Activated CD8-positive, alpha-beta memory T cell treated with anti-CD3 and anti-CD28 coated beads, Interleukin-2, amount 10 ng/mL, durations not matched to agents 7 days and 5 days (primary cell): ENCODE measurements around the gene UBFD1. TPM values are rescaled to one million over a fixed set of nuclear protein-coding genes. Genes with fewer than 3 reads are reported as not detected.
A peak's percentile ranks its signal among the peaks of the same experiment; 100 is the strongest.
"Not testable (repeated sequence)": the region's sequence is repeated elsewhere in the genome, so short reads cannot be mapped to it uniquely, and the experiment has no call there.

Experiments
- ATAC-seq: fragments of 150-1000 bp; cut with Tn5 transposase; one replicate; pipeline ENCODE4 v1.10.0; 2021; ENCODE audit warnings: moderate library complexity
- CTCF ChIA-PET: fragments of 350-600 bp; sonication (Branson Sonifier 250); formaldehyde crosslinking; loops from one replicate; lab custom pipeline; 2021; ENCODE audit warnings: antibody characterized with exemption; lab: Charles Lee
- DNase-seq: peaks from one replicate; pipeline ENCODE4 v3.0.0-alpha.2; 2020
- H3K27ac Mint-ChIP-seq: one replicate; pipeline ENCODE4 v1.8.0; 2021; ENCODE audit warnings: mild to moderate bottlenecking, mixed read lengths
- H3K27me3 Mint-ChIP-seq: one replicate; pipeline ENCODE4 v1.8.0; 2021; ENCODE audit warnings: mixed read lengths
- H3K36me3 Mint-ChIP-seq: one replicate; pipeline ENCODE4 v1.8.0; 2021; ENCODE audit warnings: mild to moderate bottlenecking, mixed read lengths
- H3K4me1 Mint-ChIP-seq: one replicate; pipeline ENCODE4 v1.8.0; 2021; ENCODE audit warnings: mixed read lengths
- H3K4me3 Mint-ChIP-seq: one replicate; pipeline ENCODE4 v1.8.0; 2021; ENCODE audit warnings: mild to moderate bottlenecking, moderate library complexity, mixed read lengths
- H3K9me3 Mint-ChIP-seq: one replicate; pipeline ENCODE4 v1.8.0; 2022; ENCODE audit warnings: low read depth, mixed read lengths
- total RNA-seq, 2 experiments: library from RNA; stranded (reverse); gene quantifications; one replicate each; pipeline ENCODE4 v1.2.3, GENCODE V29; 2021

UBFD1 gene
- total RNA-seq, 2 experiments from 2014 or later: 46.1 to 64.7 TPM

DNA sequence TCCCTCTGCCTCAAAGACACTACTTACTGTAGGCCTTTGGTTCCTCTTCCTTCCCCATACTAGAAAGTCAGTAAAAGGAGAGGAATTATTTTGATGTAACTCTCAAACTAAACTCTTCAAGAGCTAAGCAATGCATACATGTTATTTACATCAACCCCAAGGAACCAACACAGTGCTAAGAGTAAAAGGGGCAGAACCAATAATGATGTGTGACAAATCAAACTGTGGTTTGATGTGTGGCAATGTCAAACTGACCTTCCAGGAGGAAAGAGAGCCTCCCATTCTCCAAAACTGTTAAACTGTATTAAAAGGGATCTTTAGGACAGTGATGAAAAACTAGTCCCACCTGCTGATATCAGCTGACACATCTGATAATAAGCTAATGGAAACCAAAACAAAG is 22.9 kb downstream of the UBFD1 start:
- Mint-ChIP-seq H3K9me3 (no peaks in the 10 kb centered on the region), H3K27me3 (no peaks in the 10 kb centered on the region), H3K4me3 (no peak overlapping the region), H3K27ac (no peak overlapping the region), H3K4me1 (peaks cover 2% of the 10 kb centered on the region), H3K36me3 (peaks cover 19% of the 10 kb centered on the region)
- DNase-seq (no peak), ATAC-seq (no peak)
- CTCF ChIA-PET: interaction anchor here (0.5 to 1.0 kb wide), 4 partner anchors 10 to 962 kb away, joined by 3 read pairs; partner anchors contain the start of genes EARS2 and UBFD1

DNA sequence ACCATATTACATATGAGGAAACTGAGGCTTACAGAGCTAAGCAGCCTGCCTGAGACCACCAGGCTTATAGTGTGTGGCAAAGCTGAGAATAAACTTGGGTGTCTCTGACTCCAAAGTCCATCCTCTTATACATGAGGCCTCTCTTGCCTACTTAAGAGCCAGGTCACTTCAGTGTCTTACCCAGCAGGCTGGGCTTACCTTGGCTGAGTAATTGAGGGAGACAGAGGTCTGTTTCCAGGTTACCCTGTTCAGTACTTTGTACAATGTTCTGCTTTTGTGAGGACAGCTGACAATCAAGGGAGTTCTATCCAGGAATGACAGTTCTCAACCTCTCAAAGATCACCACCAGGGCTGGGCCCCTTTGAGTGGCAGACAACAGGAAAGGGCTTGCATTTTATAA is 24.2 kb downstream of the UBFD1 start:
- Mint-ChIP-seq H3K9me3 (no peaks in the 10 kb centered on the region), H3K36me3 (peaks cover 26% of the 10 kb centered on the region), H3K27me3 (no peaks in the 10 kb centered on the region), H3K4me1 (no peaks in the 10 kb centered on the region), H3K4me3 (no peak overlapping the region), H3K27ac (peak overlapping the region; percentile 11)
- CTCF ChIA-PET: interaction anchor here (0.8 kb wide), 1 partner anchor 15 kb away, joined by 3 read pairs; no protein-coding TSS in a partner anchor
- no peak for DNase-seq
- no peak for ATAC-seq

DNA sequence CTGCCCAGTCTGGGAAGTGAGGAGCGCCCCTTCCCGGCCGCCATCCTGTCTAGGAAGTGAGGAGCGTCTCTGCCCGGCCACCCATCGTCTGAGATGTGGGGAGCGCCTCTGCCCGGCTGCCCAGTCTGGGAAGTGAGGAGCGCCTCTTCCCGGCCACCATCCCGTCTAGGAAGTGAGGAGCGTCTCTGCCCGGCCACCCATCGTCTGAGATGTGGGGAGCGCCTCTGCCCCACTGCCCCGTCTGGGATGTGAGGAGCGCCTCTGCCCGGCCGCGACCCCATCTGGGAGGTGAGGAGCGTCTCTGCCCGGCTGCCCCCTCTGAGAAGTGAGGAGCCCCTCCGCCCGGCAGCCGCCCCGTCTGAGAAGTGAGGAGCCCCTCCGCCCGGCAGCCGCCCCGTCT is 25.7 kb downstream of the UBFD1 start:
- CTCF ChIA-PET, H3K27ac Mint-ChIP-seq, H3K4me1 Mint-ChIP-seq, DNase-seq, H3K27me3 Mint-ChIP-seq, ATAC-seq, H3K9me3 Mint-ChIP-seq, H3K4me3 Mint-ChIP-seq: not testable (repeated sequence)
- peaks cover 29% of the 10 kb centered on the region for H3K36me3 Mint-ChIP-seq

DNA sequence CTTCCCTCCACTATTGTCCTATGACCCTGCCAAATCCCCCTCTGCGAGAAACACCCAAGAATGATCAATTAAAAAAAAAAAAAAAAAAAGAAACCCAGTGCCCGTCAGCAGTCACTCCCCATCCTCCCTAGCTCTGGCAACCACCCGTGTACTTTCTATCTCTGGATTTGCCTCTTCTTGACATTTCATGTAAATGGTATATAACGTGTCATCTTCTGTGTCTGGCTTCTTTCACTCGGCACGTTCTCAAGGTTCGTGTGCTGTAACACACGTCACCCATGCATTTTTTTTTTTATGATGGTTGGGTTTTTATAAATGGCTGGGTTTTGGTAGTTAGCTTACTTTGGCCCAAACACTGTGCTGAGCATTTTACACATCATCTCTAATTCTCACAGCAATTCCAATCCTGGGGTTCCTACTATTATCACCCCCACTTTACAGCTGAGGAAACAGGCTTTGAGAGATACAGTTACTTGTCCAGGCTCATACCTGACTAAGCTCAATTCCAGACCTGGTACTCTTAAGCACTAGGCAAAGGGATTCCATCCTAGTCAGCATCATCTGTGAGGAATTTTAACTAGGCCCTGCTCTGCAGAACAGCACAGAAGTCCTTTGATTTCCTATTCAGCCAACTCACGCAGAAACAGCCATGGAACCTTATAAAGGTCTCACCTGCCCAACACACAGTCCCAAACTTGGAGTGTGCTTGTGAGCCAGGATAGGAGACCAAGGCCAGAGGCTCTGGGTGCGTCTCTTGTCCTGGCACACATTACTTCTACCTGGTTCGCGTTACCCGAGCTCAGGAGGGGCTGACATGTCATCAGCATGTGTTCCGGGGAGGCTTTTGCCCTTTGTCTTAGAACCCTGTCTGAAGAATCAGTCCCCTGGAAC is 26.9 kb downstream of the UBFD1 start:
- CTCF ChIA-PET: no interaction called here
- H3K4me3 Mint-ChIP-seq: no peak overlapping the region

DNA sequence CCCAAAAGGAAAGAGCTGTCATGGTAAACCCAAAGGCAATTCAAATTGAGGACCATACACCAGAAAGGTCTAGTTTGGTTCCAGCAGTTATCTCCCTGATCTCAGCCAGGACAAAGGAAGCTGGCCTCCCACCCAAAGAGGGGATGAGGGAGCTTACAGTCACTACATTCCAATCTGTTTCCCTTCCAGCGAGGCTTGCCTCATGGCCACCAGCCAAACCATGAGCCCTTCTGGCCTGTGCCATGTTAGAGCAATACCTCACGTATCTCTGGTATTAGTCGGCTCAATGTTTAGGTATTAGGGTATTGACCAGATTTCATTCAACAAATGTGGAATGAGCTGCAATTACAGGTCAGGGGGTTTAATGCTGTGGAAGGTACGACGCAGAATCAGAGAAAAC is 30.2 kb downstream of the UBFD1 start:
- no peaks in the 10 kb centered on the region for H3K9me3 Mint-ChIP-seq
- no peaks in the 10 kb centered on the region for H3K4me1 Mint-ChIP-seq
- peaks cover 37% of the 10 kb centered on the region for H3K36me3 Mint-ChIP-seq
- ATAC-seq (no peak), DNase-seq (no peak)
- H3K27me3 Mint-ChIP-seq: no peaks in the 10 kb centered on the region
- H3K27ac Mint-ChIP-seq: peak overlapping the region; percentile 24
- CTCF ChIA-PET: no interaction called here
- H3K4me3 Mint-ChIP-seq: no peak overlapping the region

More for the DNA sequence above, 26.9 kb downstream of the UBFD1 start:
- DNase-seq (no peak), ATAC-seq (no peak)
- H3K36me3 Mint-ChIP-seq: peaks cover 25% of the 10 kb centered on the region
- H3K9me3 Mint-ChIP-seq: no peaks in the 10 kb centered on the region
- H3K4me1 Mint-ChIP-seq: no peaks in the 10 kb centered on the region
- H3K27ac Mint-ChIP-seq: no peak overlapping the region
- H3K27me3 Mint-ChIP-seq: no peaks in the 10 kb centered on the region

DNA sequence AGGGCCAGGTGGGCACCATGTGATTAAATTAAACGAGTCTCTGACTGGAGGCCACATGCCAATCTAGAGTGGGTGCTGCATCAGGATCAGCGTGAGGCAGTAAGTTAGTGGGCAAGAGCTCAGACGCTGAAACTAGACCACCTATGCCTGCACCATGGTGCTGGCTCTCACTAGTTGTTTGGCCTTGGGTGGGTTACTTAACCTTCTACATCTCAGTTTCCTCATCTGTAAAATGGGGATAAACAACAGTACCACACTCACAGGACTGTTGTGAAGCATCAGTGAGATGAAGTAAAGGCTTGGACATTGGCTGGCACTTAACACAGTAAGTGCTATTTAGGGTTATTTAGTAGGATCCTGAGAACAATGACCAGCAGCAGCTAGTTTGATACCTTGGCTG is 32.7 kb downstream of the UBFD1 start:
- no peak overlapping the region for H3K4me3 Mint-ChIP-seq
- H3K27ac Mint-ChIP-seq: no peak overlapping the region
- H3K4me1 Mint-ChIP-seq: peaks cover 11% of the 10 kb centered on the region
- ATAC-seq: no peak
- CTCF ChIA-PET: no interaction called here
- no peaks in the 10 kb centered on the region for H3K27me3 Mint-ChIP-seq
- no peaks in the 10 kb centered on the region for H3K9me3 Mint-ChIP-seq
- no peak for DNase-seq
- peaks cover 32% of the 10 kb centered on the region for H3K36me3 Mint-ChIP-seq

DNA sequence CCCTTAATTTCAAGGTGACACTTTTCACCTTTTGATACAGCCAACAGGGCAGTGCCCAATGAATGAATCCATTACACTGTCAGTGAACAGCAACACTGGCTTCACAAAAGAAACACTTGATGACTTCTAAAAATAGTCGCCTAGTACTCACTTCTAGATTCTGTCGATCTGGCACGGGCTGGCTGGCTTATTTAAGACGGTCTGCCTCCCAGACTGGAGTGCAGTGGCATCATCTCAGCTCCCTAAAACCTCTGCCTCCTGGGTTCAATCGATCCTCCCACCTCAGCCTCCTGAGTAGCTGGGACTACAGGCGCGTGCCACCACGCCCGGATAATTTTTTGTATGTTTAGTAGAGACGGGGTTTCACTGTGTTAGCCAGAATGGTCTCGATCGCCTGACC is 36.7 kb downstream of the UBFD1 start:
- Mint-ChIP-seq H3K27me3 (no peaks in the 10 kb centered on the region), H3K9me3 (no peaks in the 10 kb centered on the region), H3K4me1 (peaks cover 21% of the 10 kb centered on the region), H3K4me3 (no peak overlapping the region), H3K36me3 (peaks cover 22% of the 10 kb centered on the region), H3K27ac (no peak overlapping the region)
- CTCF ChIA-PET: no interaction called here
- DNase-seq: no peak
- ATAC-seq: no peak

DNA sequence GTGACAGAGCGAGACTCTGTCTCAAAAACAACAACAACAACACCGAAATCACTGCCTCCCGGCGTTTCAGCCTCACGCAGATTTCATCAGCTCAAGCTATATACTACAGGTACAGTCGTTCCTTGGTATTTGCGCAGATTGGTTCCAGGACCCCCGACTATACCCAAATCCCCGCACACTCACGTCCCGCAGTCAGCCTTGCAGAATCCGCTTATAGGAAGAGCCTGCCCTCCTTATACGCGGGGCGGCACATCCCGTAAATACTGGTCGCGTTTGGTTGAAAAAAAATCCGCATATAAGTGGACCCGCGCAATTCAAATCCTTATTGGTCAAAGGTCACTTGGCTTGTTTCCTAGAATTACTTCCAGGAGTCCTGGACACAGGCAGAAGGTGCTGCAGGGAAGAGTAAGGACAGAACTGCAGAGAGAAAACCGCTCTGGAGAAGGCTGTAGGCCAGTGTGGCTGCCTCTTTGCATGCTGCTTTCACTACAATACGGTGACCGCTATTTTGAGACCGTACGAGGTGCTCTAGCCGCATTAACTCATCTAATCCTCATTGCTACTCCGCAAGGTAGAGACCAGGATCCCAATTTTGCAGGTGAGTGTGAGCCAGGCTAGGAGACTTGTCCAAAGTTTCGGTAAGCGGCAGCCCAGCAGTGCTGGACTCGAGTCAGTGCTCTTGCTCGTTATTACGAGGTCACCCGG is 37.9 kb downstream of the UBFD1 start:
- H3K4me1 Mint-ChIP-seq: peaks cover 21% of the 10 kb centered on the region
- no peaks in the 10 kb centered on the region for H3K27me3 Mint-ChIP-seq
- DNase-seq (no peak), ATAC-seq (peak; percentile 9)
- H3K9me3 Mint-ChIP-seq: no peaks in the 10 kb centered on the region
- peak overlapping the region; percentile 80 for H3K4me3 Mint-ChIP-seq
- CTCF ChIA-PET: interaction anchor here (2.1 kb wide), 1 partner anchor 37 kb away, joined by 18 read pairs; the partner anchor contains the start of genes EARS2 and UBFD1
- H3K27ac Mint-ChIP-seq: peak overlapping the region; percentile 62
- H3K36me3 Mint-ChIP-seq: peaks cover 16% of the 10 kb centered on the region

DNA sequence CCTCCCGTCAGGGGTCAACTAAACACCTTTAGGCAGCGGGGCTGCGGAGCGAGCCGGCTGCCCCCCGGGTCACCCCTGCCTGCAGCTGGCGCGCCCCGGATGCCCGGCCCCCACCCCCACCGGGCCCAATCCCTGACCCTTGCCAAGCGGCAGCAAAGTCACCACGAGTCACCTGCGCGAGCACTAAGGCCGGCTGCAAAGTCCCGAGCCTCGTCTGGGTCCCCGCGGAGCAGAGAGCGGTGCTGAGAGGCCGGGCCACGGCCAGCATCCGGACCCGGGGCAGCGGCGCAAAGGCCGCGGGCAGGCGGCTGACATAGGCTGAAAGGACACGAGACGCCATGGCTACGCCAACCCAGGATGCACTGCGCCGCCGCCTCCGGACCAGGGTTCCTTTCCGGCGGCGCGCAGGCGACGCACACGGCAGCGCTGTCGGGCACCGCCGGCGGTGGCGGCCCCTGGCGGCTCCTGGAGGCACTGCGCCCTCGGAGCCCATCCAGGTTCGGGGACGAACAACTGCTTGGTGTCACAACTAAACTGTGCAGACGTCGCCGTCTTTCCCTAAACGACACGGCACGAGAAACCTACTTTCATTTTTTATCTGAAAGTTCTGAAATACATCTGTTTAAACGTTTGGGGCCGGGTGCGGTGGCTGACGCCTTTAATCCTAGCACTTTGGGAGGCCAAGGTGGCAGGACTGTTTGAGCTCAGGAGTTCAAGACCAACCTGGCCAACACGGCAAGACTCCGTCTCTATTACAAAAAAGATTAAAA is 38.6 kb downstream of the UBFD1 start, which contains the start of gene NDUFAB1:
TSS of gene NDUFAB1 (minus strand) at position 366 of the 770 bp plus-strand sequence. CDS start at position 340, 26 bp downstream.
- ATAC-seq: peak; percentile 99
- Mint-ChIP-seq H3K4me1 (peaks cover 21% of the 10 kb centered on the region), H3K9me3 (no peaks in the 10 kb centered on the region), H3K27me3 (no peaks in the 10 kb centered on the region), H3K27ac (peak within 1 kb of the TSS; percentile 82), H3K4me3 (peak within 1 kb of the TSS; percentile 80), H3K36me3 (peaks cover 12% of the 10 kb centered on the region)
- CTCF ChIA-PET: interaction anchor here (0.6 to 3.3 kb wide), 19 partner anchors 14 to 161 kb away, joined by 3 to 18 read pairs (median 3); partner anchors contain the start of genes DCTN5, EARS2, PALB2 and UBFD1
- DNase-seq: peak; percentile 93

DNA sequence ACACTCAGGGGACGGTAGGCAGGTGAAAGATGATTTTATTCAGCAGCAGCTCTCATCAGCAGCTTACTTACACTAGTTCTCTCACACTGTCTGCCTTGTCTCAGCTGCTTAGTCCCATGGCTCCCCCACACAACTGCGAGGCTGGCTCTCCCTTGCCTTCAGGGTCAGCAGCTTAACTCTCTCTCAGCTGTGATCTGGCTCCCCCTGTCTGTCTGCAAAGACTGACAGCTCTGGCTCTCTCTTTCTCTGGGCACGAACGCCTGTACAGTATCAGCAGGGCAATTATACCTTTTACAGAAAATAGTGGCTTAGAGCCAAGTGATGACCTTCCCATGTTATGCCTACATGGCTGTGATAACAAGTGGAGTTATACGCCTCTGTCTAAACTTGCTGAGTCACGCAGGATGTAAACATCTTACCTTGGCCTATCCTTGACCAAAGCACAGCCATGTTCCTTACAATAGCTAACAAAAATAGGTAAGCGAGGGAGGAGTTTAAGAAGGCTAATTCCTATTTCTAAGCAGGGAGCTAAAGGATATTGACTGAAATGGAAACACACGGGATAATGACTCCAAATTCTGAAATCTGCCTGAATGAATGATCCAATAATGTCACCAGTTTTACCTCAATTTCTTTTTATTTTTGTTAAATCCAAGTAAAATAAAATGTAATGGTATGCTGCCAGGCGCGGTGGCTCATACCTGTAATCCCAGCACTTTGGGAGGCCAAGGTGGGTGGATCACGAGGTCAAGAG is 39.7 kb downstream of the UBFD1 start:
- DNase-seq: peak; percentile 52
- H3K4me1 Mint-ChIP-seq: peaks cover 21% of the 10 kb centered on the region
- peak overlapping the region; percentile 14 for H3K4me3 Mint-ChIP-seq
- H3K9me3 Mint-ChIP-seq: no peaks in the 10 kb centered on the region
- ATAC-seq: no peak
- no peaks in the 10 kb centered on the region for H3K27me3 Mint-ChIP-seq
- H3K27ac Mint-ChIP-seq: peak overlapping the region; percentile 67
- H3K36me3 Mint-ChIP-seq: peaks cover 8% of the 10 kb centered on the region
- CTCF ChIA-PET: interaction anchor here (0.6 to 3.3 kb wide), 22 partner anchors 13 to 172 kb away, joined by 3 to 18 read pairs (median 3); partner anchors contain the start of genes DCTN5, EARS2, PALB2 and UBFD1

DNA sequence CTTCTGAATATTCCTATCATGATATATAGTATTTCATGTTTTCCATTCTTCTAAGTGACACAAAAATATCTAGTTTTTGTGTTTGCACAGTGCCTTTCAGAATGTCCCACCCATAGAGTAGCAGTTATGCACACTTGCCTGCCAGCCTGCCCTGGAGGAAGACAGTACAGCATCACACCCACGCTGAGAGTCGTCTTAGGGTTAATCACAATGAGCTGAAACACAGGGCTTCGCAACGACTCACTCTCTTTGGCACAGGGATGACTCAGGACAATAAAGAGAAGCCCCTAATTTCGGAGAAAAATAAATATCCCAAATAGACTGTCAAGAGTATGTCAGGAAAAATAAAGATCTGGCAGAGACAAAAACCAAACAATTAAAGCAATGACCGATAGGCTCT is 50.2 kb downstream of the UBFD1 start:
- H3K9me3 Mint-ChIP-seq: no peaks in the 10 kb centered on the region
- H3K27ac Mint-ChIP-seq: no peak overlapping the region
- H3K4me1 Mint-ChIP-seq: no peaks in the 10 kb centered on the region
- CTCF ChIA-PET: no interaction called here
- ATAC-seq: no peak
- DNase-seq: no peak
- peaks cover 15% of the 10 kb centered on the region for H3K36me3 Mint-ChIP-seq
- H3K4me3 Mint-ChIP-seq: no peak overlapping the region
- H3K27me3 Mint-ChIP-seq: no peaks in the 10 kb centered on the region

DNA sequence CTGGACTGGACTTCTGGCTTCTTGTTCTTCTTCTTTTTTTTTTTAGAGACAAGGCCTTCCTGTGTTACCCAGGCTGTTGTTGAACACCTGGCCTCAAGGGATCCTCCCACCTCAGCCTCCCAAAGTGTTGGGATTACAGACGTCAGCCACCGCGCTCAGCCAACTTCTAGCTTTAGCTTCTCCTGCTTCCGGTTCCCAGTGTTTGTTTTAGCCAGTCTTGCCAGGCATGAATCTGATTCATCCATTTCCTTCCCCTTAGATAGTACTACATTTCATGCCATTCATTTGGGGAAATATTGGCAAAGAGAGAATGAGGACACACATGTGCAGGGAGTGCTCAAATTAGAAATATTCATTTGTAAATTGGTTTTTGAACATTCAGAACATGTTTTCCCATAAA is 50.7 kb downstream of the UBFD1 start:
- H3K9me3 Mint-ChIP-seq: no peaks in the 10 kb centered on the region
- CTCF ChIA-PET: no interaction called here
- H3K27me3 Mint-ChIP-seq: no peaks in the 10 kb centered on the region
- DNase-seq (no peak), ATAC-seq (no peak)
- H3K4me1 Mint-ChIP-seq: no peaks in the 10 kb centered on the region
- H3K36me3 Mint-ChIP-seq: peaks cover 16% of the 10 kb centered on the region
- H3K4me3 Mint-ChIP-seq: no peak overlapping the region
- H3K27ac Mint-ChIP-seq: no peak overlapping the region
